ENCODE measurements around the gene SLITRK3. TPM values are rescaled to one million over a fixed set of nuclear protein-coding genes. Genes with fewer than 3 reads are reported as not detected.

The SLITRK3 gene
- total RNA-seq, 4 donors from 2014 or later, result 0.08 to 5.1 (median 0.51) TPM

- peak overlapping the region; percentile 12 to 66 (median 46) for H3K4me3 ChIP-seq
- peaks cover 8 to 47% (median 19%) of the 10 kb centered on the region in 3 donors for H3K4me1 ChIP-seq
- H3K9me3 ChIP-seq, result no peaks in the 10 kb centered on the region
- no peaks in the 10 kb centered on the region for H3K36me3 ChIP-seq
- H3K27ac ChIP-seq, result peak overlapping the region in 3 of 4 donors; percentile 67 to 85 (median 81)
- DNase-seq, result no peak
- intact Hi-C loops (cut with DNase I), result no loop called here
- TF ChIP-seq POLR2A (IDR thresholded peaks at IDR 0.05), result no peak
- TF ChIP-seq, protein P1, sequence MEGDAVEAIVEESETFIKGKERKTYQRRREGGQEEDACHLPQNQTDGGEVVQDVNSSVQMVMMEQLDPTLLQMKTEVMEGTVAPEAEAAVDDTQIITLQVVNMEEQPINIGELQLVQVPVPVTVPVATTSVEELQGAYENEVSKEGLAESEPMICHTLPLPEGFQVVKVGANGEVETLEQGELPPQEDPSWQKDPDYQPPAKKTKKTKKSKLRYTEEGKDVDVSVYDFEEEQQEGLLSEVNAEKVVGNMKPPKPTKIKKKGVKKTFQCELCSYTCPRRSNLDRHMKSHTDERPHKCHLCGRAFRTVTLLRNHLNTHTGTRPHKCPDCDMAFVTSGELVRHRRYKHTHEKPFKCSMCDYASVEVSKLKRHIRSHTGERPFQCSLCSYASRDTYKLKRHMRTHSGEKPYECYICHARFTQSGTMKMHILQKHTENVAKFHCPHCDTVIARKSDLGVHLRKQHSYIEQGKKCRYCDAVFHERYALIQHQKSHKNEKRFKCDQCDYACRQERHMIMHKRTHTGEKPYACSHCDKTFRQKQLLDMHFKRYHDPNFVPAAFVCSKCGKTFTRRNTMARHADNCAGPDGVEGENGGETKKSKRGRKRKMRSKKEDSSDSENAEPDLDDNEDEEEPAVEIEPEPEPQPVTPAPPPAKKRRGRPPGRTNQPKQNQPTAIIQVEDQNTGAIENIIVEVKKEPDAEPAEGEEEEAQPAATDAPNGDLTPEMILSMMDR (IDR thresholded peaks at IDR 0.05), result peak in 2 of 6 experiments; percentile 29 to 37
- WGBS, 2 donors, result 6 to 13% methylated on average over 39 to 49 of the region's 50 CpGs
- peaks cover 0 to 87% (median 15%) of the 10 kb centered on the region in 4 donors for H3K27me3 ChIP-seq
Measured at GRCh38 chr3:165196577-165197480, 645 bp upstream of the SLITRK3 start.

DNA sequence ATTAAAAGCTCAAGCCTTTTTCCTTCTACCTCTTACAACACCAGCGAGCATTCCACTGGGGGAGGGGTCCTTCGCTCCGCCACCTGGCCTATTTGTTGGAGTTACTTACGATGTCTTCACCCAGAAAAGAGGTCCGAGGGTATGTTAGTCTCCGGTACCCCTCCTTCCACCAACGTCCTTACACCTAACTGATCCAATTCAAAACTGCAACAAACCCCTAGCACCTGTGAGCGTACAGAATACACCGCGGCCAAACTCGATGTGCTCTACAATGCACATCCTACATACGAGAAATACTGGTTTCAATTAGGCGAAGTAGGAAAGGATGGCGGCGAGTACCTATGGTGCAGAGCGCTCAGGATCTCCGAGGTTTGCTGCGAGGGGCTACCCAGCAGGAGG is 944 bp downstream of the SLITRK3 start:
- no peaks in the 10 kb centered on the region for H3K9me3 ChIP-seq
- no peak for DNase-seq
- no peak for TF ChIP-seq POLR2A (IDR thresholded peaks at IDR 0.05)
- TF ChIP-seq, protein P1 (IDR thresholded peaks at IDR 0.05), result no peak
- H3K27me3 ChIP-seq, result peaks cover 0 to 91% (median 15%) of the 10 kb centered on the region in 4 donors
- intact Hi-C loops (cut with DNase I), result no loop called here
- H3K4me1 ChIP-seq, result peaks cover 8 to 47% (median 19%) of the 10 kb centered on the region in 3 donors
- no peaks in the 10 kb centered on the region for H3K36me3 ChIP-seq
- H3K4me3 ChIP-seq, result peak overlapping the region; percentile 12 to 66 (median 46)
- WGBS, 2 donors, result 7 to 25% methylated on average over 18 of the region's 18 CpGs
- peak overlapping the region; percentile 23 to 85 (median 74) for H3K27ac ChIP-seq

GRCh38 chr3:165194511-165195240 is 1.5 kb downstream of the SLITRK3 start:
- H3K36me3 ChIP-seq, result no peaks in the 10 kb centered on the region
- H3K27ac ChIP-seq, result peak overlapping the region; percentile 23 to 85 (median 52)
- H3K9me3 ChIP-seq, result no peaks in the 10 kb centered on the region
- peaks cover 0 to 88% (median 15%) of the 10 kb centered on the region in 4 donors for H3K27me3 ChIP-seq
- no peak for DNase-seq
- TF ChIP-seq, protein P1 (IDR thresholded peaks at IDR 0.05), result no peak
- no peak for TF ChIP-seq POLR2A (IDR thresholded peaks at IDR 0.05)
- H3K4me1 ChIP-seq, result peaks cover 8 to 47% (median 19%) of the 10 kb centered on the region in 3 donors
- WGBS, 2 donors, result 14 to 18% methylated on average over 12 to 13 of the region's 22 CpGs
- H3K4me3 ChIP-seq, result peak overlapping the region; percentile 12 to 66 (median 46)
- intact Hi-C loops (cut with DNase I), result no loop called here

GRCh38 chr3:165193366-165194254 is 2.6 kb downstream of the SLITRK3 start:
- peak overlapping the region in 3 of 4 donors; percentile 40 to 66 (median 52) for H3K4me3 ChIP-seq
- peaks cover 0 to 78% (median 15%) of the 10 kb centered on the region in 4 donors for H3K27me3 ChIP-seq
- no peaks in the 10 kb centered on the region for H3K36me3 ChIP-seq
- H3K9me3 ChIP-seq, result no peaks in the 10 kb centered on the region
- peaks cover 8 to 47% (median 19%) of the 10 kb centered on the region in 3 donors for H3K4me1 ChIP-seq
- peak overlapping the region in 3 of 4 donors; percentile 37 to 85 (median 67) for H3K27ac ChIP-seq
- TF ChIP-seq, protein P1 (IDR thresholded peaks at IDR 0.05), result no peak
- TF ChIP-seq POLR2A (IDR thresholded peaks at IDR 0.05), result no peak
- 5 to 10% methylated on average over 18 of the region's 18 CpGs for whole genome bisulfite sequencing, 2 donors
- intact Hi-C loops (cut with DNase I), result no loop called here
- DNase-seq, result no peak

Data from esophagus squamous epithelium (tissue), 5 donors.